SH-SY5Y (cell line): ENCODE measurements around the gene TCF25.

Experiments used
- GATA2 ChIP-seq: IDR thresholded peaks from 2 replicates; pipeline ENCODE4 v1.6.1; 2011; ENCODE audit warnings: mild to moderate bottlenecking, low read depth, low read length
- GATA3 ChIP-seq: IDR thresholded peaks from 2 replicates; pipeline ENCODE4 v1.6.1; 2011; ENCODE audit warnings: low read depth, mild to moderate bottlenecking, low read length, moderate library complexity

The TCF25 gene

GRCh38 chr16:89953671-89954406, 80.4 kb downstream of the TCF25 start:
- TF ChIP-seq GATA2, result no peak
- no peak for TF ChIP-seq GATA3

GRCh38 chr16:89954462-89954861, 81.1 kb downstream of the TCF25 start:
- TF ChIP-seq GATA2 (no peak), GATA3 (no peak)

DNA sequence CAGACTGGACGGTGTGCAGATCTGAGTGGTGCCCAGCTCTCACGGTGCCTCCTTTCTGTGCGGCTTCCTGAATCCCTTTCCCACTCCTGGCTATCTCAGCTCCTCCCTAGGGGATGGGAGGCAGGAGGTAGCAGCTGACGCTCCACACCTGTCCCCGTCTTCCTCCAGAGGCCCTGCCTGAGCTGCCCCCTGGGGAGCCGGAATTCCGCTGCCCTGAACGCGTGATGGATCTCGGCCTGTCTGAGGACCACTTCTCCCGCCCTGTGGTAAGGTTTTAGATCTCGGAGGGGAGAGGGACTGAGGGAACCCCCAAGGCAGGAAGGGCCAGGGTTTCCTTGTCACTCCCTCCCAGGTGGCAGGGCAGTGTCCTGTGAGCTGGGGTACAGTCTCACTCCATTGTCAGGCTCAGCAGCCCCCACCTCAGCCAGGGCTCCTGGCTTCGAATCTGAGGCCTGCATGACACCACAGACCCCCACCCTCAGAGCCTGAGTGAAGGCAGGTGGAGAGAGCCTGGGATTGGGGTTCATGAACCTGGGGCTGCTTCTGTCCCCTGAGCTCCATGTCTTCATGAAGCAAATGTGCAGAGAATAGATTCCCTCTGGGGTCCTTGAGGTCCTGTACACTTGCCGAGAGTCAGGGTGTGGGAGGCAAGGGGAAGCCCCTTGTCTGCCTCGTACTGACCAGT, 81.8 kb downstream of the TCF25 start:
- TF ChIP-seq GATA2 (no peak), GATA3 (no peak)

DNA sequence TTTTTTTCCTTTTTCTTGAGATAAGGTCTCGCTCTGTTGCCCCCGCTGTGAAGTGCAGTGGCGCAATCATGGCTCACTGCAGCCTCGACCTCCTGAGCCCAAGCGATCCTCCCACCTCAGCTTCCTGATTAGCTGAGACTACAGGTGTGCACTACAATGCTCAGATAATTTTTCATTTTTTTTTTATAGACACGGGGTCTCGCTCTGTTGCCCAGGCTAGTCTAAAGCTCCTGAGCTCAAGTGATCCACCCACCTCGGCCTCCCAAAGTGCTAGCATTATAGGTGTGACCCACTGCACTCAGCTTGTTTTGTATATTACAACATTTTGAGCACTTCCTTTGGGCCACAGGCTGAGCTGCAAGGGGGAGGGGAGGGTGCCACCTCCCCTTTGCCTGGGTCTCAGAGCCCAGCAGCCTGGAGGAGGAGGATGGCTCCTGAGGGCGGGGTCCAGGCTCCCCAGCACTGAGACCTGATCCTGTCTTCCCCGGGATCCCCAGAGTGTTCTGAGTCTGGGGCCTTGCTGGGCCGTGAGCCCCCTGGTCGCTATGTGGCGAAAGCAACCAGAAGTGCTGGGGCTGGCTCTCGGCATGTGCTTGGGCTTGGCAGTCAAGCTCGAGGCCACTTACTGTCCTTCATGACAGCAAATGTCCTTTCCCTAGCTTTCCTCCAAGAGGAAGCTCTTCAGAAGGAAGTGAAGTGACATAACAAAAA, 83.3 kb downstream of the TCF25 start:
- TF ChIP-seq GATA2 (no peak), GATA3 (no peak)

DNA sequence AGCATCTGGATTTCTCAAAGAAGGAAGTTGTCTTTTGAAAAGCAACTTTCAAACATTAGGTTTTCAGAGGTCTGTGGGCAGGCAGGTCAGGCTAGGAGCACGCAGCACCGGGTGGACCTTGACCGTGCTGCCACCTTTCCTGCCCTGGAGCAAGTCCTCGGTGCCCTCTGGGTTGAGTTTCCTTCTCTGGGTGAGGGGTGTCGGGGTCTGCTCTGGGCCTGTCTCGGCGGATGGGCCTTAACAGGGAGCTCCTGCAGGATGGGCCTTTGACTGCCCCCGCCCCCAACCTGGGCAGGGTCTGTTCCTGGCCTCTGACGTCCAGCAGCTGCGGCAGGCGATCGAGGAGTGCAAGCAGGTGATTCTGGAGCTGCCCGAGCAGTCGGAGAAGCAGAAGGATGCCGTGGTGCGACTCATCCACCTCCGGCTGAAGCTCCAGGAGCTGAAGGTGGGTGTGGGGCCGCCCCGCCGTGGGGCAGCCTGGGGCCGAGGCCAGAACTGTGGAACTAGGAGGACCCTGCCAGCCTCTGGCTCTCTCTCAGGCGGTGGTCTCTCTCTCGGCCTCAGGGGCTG, 83.9 kb downstream of the TCF25 start:
- TF ChIP-seq GATA3, result no peak
- no peak for TF ChIP-seq GATA2

DNA sequence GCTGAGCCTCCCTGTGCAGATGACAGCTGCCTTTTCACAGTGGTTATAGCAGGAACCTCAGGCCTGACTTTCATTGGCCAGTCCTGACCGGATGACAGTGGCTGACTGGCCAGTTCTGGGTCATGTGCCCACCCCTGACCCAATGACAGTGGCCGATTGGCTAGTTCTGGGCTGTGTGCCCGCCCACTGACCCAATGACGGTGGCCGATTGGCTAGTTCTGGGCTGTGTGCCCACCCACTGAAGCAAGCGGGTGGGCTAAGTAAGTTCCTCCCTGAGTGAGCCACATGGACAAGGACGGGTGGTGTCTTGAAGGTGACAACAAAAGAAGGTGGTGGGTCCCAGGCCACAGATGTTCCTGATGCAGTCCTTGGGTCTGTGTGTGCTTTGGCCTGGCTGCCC, 84.7 kb downstream of the TCF25 start:
- TF ChIP-seq GATA3 (no peak), GATA2 (no peak)

GRCh38 chr16:89958596-89958995, 85.2 kb downstream of the TCF25 start:
- TF ChIP-seq GATA3 (no peak), GATA2 (no peak)

GRCh38 chr16:89960966-89961365, 87.6 kb downstream of the TCF25 start:
- TF ChIP-seq GATA2 (no peak), GATA3 (no peak)
